GM21390 (cell line): ENCODE data around the gene PHACTR1.

Experiments used
- ATAC-seq: cut with Tn5 transposase; IDR thresholded peaks from one replicate; pipeline ENCODE4 v1.9.1; 2021; ENCODE audit not compliant: unreplicated experiment

Gene PHACTR1

GRCh38 chr6:13178107-13178506, 461.5 kb downstream of the PHACTR1 start:
- no peak for ATAC-seq

GRCh38 chr6:13180538-13180937, 464.0 kb downstream of the PHACTR1 start:
- no peak for ATAC-seq

- no peak for ATAC-seq
Observed at GRCh38 chr6:13181393-13181792, 464.8 kb downstream of the PHACTR1 start.

- no peak for ATAC-seq
Observed at GRCh38 chr6:13183415-13184088, 467.0 kb downstream of the PHACTR1 start.

GRCh38 chr6:13184089-13184468, 467.5 kb downstream of the PHACTR1 start:
- no peak for ATAC-seq

GRCh38 chr6:13184547-13184946, 468.0 kb downstream of the PHACTR1 start:
- no peak for ATAC-seq

- ATAC-seq = no peak
Observed at GRCh38 chr6:13186861-13187260, 470.3 kb downstream of the PHACTR1 start.

- ATAC-seq = no peak
Observed at GRCh38 chr6:13187692-13188091, 471.1 kb downstream of the PHACTR1 start.

- no peak for ATAC-seq
Observed at GRCh38 chr6:13188306-13188705, 471.7 kb downstream of the PHACTR1 start.

GRCh38 chr6:13189710-13190109, 473.1 kb downstream of the PHACTR1 start:
- ATAC-seq = no peak

GRCh38 chr6:13190376-13190775, 473.8 kb downstream of the PHACTR1 start:
- no peak for ATAC-seq

- no peak for ATAC-seq
Observed at GRCh38 chr6:13191461-13191860, 474.9 kb downstream of the PHACTR1 start.

- peak; percentile 65 for ATAC-seq
Observed at GRCh38 chr6:13194852-13195251, 478.3 kb downstream of the PHACTR1 start.

- ATAC-seq = no peak
Observed at GRCh38 chr6:13195803-13196202, 479.2 kb downstream of the PHACTR1 start.

- ATAC-seq = no peak
Observed at GRCh38 chr6:13198168-13198567, 481.6 kb downstream of the PHACTR1 start.

- no peak for ATAC-seq
Observed at GRCh38 chr6:13201336-13201735, 484.8 kb downstream of the PHACTR1 start.

GRCh38 chr6:13203145-13203544, 486.6 kb downstream of the PHACTR1 start:
- ATAC-seq = no peak

- no peak for ATAC-seq
Observed at GRCh38 chr6:13205106-13205505, 488.5 kb downstream of the PHACTR1 start.

GRCh38 chr6:13212096-13212495, 495.5 kb downstream of the PHACTR1 start:
- ATAC-seq = no peak

GRCh38 chr6:13212538-13212937, 496.0 kb downstream of the PHACTR1 start:
- ATAC-seq = no peak

- ATAC-seq = no peak
Observed at GRCh38 chr6:13215390-13215789, 498.8 kb downstream of the PHACTR1 start.

- ATAC-seq = no peak
Observed at GRCh38 chr6:13216236-13217014, 499.9 kb downstream of the PHACTR1 start.
